Measurements from ENCODE around the gene MALSU1.
"Not testable (repeated sequence)": the region's sequence is repeated elsewhere in the genome, so short reads cannot be mapped to it uniquely, and the experiment has no call there.

MALSU1 gene

DNA sequence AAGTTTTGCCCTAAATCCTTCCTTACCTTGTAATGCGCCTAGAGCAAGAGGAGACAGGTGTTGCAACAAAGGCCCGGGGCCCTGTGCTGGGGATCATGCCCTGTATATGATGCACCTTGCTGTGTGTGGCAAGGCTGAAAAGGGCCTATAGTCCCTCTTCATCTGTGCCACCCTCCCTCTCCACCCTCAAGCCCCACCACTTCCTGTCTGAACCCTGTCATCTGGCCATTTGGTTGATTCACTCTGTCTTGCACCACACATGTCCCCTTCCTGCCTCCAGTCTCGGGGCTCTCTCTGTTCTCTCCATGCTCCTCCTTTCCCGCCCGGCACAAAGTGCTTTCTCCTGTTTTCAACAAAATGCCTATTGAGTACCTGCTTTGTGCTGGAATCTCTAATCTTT, 11.5 kb upstream of the MALSU1 start:
- DNase-seq = no peak

DNA sequence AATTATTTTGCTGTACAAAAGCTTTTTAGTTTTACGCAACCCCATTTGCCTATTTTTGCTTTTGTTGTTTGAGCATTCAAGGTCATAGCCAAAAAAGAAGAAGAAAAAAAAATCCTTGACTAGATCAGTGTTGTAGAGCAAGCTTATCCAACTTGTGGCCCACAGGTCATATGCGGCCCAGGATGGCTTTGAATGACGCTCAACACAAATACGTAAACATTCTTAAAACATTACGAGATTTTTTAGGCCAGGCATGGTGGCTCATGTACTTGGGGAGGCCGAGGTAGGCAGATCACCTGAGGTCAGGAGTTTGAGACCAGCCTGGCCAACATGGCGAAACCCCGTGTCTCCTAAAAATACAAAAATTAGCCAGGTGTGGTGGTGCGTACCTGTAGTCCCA, 8.1 kb upstream of the MALSU1 start:
- no peak for DNase-seq

DNA sequence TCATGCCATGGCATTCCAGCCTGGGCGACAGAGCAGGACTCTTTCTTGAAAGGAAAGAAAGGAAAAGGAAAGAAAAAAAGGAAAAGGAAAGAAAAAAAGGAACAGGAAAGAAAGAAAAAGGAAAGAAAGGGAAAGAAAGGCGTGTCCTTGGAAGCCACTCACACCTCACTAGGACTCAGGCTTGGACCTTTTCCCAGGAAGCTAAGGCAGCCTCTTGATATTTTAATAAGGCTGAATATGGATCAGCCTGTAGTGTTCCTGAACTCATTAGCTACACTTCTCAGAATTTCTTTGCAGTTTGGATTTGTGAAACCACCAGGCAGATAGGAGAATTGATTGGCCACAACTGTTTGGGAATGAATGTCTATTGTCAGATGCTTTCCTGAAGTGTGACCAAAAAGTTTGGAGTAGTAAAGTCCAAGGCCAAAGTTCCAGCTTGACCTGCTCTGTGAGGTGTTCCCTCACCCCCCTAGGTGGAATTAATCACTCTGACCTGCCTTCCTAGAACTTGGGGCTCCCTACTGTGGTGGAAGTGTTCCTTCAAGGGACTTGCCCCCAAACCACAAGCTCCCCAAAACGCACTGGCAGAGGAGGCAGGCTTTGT, 7.1 kb upstream of the MALSU1 start:
- no peak for DNase-seq

DNA sequence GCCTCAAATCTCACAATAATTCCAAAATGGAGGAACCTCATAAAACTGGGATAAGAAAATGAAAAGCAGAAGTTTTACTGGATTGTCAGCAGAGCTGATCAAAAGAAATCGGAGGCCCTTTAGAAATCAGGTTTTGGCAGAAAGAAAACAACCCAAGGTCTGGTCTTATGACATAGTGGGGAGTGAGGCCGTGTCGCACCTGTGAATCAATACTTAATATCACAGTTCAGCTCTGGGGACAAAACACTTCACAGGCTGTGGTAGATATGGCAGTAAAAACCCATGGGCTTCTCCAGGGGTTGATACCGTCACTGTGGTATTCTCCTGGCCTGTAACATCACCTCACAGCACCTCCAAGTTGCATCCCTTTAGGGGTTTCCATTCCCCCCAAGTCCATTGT, 6.5 kb upstream of the MALSU1 start:
- DNase-seq = no peak

DNA sequence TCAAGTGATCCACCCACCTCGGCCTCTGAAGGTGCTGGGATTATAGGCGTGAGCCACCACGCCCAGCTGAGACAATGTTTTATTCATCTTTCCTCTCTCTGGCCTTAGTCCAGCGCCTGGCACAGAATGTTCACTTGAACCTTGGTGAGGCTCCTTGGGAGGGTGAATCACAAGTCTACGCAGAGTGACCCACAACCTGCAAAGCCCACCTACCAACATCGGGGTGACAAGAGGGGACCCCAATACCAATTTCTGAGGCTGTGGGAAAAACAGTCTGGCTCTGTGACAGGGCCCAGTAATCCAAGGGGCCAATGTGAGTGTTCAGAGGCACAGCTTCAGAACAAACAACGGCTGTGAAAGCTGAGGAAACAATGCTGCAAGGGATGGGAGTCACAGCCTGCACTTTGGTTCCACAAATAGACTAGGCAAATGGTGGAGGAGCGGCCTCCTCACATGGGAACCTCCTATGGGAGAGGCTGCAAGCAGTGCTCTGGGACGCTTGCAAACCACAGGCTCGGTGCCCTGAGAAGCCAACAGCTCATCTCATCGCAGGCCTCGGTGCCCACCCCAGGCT, 5.6 kb upstream of the MALSU1 start:
- DNase-seq = no peak

DNA sequence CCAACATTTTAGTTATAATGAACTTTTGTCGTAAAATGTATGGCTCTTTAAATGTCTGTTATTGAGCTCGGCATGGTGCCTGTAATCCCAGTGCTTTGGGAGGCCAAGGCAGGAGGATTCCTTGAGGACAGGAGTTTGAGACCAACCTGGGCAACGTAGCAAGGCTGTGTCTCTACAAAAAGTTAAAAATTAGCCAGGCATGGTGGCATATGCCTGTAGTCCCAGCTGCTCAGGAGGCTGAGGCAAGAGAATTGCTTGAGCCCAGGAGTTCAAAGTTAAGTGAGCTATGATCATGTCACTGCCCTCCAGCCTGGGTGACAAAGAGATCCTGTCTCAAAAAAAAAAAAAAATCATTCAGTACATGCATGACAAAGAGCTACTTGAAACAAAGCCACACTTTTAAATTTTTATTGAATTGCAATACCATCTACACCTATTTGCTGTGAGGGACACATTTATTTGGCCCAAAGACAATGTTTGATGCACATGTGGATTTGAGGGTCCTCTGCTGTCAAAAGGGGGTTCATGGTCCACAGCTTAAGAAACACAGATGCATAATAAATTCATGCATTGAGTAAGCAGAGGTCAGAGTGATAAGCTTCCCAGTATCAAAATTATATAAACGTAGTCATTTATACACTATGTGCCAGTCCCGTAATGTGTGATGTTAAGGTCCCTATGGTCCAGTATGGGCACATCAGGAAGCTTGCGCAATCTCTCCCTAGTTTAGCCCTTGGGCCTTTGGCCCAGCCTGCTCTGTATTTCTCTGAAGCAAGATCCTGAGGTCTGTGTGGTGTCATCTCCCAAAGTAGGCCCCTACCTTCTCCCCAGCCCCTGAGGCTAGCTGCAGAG, 4.4 kb upstream of the MALSU1 start:
- no peak for DNase-seq

DNA sequence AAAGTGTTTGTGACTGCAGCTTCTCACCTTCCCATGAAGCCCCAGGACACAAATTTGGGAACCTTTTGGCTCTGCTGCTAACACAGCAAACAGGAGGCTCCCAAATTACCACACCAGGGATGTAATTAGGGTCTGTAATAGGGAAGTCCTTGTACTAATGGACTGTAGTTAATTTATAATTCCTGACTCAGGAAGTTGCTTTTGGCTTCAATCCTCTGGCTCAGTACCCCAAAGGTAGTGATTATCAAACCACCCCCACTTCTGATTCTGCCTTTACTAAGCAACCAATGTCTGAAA, 3.8 kb upstream of the MALSU1 start:
- no peak for DNase-seq

DNA sequence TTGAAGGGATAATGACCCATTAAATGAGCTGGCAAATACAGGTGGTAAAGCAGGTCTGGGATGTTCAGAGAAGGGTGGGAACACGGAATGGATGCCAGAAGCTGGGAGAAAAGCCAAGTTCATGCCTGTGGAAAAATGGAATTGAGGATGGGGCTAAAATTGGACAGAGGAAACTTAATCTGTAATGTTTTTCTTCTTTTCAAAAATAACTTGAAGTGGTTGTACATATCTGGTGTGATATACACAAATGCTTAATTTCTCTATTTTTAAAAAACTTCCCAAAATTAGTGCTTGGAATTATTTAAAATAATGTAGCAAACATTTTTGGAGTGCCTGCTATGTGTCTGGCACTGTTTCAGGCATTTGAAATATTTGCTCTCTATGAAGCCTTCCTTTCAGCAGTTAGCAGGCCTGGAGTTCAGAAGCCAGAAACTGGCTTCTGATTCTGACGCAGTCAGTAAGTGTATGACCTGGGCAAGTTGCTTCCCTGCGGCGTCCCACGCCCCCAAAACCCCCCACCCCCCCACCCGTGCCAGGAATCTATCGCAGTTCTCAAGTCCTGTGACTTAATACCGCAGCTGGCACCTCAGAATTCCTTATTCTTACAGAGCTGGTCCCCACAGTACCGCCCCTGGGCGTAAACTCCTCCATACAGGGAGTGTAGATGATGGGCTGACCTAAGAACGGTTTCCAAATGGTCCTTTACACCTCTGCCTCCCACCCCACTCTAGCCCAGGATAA, 828 bp upstream of the MALSU1 start:
- DNase-seq = no peak

DNA sequence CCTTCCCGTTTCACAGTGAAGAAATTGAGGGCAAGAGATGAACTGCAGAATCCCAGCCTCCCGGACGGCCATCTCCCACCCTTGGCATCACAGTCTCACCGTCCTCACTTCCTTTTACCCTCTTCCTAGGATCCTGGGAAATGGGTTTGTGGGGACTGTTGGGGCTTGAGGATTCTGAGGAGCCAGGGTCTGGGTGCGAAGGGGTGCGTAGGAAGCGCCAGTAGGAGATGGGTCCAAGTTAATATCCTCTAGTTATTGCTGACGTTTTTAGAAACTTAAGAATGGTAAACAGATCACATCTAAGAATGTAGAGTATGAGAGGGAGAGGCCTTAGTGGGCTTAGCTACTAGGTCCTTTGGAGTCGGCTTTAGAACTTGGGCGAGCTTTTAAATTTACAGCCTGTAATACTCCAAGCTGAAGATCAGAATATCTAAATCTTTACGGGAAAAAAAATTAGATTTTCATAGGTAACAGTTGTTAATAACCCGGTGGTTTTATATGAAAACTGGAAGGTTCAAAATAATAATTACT, 696 bp downstream of the MALSU1 start:
- no peak for DNase-seq

DNA sequence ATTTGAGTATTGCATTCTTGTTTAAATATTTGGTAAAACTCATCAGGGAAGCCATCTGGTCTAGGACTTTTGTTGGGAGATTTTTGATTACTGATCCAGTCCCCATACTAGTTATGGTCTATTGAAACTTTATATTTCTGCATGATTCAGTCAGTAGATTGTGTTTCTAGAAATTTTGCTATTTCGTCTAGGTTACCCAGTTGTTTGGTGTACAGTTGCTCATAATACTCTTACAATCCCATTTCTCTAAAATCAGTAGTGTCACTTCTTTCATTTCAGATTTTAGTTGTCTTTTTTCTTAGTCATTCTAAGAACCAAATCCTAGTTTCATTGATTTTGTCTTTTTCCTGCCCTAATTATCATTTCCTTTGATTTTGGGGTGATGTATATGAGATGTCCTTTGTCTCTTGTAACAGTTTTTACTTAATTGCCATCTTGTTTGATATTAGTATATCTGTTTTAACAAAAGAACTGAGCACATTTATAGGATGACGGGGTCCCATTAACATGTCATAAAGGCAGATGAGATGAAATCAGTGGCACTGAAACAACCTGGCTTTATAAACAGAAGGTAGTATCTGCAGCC, 7.9 kb downstream of the MALSU1 start:
- no peak for DNase-seq

DNA sequence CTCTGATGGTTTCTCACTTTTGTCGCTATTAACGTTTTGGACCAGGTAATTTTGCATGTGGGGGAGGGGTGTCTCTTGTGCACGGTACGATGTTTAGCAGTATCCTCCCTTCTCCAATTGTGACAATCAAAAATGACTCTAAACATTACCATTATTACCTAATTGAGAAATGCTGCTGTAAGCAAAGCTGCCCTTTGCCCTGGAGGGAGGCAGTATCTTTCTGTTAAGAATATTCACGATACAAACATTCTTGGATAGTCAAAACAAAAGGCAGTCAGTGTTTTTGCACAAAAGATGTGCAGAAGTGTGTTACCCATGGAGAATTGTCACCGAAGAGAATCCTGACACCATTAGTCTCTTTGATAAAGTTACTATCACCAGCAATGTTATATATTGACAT, 9.6 kb downstream of the MALSU1 start:
- no peak for DNase-seq

DNA sequence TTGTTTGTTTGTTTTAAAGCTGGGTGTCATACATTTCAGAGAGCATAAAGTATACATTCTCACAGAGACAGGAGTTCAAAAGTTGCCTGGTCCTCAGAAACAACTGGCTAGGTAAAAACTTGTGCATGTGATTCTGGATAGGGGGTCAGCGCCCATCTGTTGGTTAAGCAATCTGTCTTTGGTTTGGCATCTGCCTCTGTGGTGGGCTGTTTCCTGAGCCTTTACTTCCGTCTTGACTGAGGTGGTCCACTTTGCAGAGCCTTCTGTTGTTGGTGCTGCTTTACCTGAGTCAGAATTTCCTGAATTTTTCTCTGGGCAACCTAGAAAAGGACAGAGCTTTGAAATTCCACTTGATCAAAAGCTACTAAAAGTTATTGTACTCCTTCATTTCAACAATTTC, 13.0 kb downstream of the MALSU1 start:
- not testable (repeated sequence) for DNase-seq

DNA sequence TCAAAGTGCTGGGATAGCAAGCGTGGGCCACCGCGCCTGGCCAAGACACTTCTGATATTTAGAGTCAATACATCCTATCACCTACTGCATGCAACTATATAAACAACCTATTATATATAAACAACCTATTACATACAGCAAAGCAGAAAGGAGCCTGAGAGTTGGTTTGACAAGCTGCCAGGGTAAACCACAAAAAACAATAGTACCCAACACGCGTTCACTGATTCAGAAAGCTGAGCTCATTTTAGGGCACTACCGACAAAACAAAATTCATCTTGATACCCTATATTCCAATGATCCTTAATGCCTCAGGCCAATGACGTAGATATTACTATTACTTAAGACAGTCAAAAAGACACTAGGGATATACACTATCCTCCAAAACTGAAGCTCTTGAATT, 16.2 kb downstream of the MALSU1 start:
- no peak for DNase-seq

DNA sequence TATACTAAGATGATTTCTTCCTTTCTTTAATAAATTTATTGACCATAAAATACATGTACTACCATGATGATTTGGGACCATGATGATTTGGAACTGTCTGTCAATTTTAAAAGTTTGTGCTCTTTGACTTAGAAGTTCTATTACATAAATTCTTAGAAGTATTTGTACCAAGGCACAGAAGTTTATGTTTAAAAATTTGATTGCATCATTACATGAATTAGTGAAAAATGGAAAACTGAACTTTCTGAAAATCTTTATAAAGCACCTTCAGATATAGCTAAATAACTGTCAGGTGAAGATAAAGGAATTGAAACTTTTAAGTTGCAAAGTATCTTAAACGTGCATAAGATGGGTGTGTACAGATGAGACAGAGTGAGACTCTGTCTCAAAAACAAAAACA, 32.0 kb downstream of the MALSU1 start:
- DNase-seq = no peak

DNA sequence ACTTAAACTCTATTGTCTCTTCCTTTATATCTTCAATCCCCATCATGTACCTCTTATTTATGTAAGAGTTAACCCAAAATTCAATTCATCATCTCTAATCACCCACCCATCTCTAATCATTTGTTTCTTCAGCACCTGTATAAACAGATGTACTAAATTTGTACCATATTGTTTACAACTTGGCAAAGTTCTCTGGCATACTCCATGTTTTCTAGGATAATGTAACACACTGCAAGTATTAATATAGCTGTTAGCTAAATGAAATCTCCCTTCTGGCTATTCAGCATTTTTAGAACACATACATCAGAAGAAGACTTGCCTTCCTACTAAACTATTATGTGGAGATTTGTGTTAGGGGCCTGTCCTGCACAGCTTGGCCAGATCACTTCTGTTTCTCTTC, 33.1 kb downstream of the MALSU1 start:
- no peak for DNase-seq

DNA sequence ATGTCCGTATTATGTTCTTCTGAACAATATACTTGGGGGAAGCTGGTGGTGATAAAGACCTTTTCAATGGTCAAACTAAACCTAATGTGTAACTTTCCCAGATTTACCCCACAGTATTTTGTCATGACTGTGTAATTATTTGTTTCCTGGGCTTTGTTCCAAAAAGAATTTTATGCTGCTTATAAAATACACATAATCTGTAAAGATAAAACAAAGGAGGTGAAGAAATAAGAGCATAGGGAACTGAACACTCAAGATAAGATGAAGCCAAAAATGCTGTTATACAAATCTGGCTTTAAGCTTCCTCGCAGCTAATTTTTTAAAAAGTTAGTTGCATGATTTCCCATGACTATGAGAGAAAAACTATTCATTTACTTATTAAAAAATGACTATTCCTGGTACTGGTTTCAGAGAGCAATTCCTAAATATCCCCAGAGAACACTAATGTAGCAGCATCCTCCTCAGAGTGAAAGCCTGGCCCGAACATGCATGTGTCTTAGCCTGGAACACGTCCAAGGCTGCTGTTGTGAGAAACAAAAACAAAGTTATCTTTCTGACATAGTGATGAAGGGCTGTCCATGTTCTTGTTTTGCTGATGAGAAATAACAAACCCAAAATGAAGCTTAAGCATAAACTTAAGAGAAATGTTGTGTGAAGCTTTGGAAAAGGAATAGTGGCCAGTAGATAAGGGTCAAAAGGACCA, 33.9 kb downstream of the MALSU1 start:
- DNase-seq = no peak

DNA sequence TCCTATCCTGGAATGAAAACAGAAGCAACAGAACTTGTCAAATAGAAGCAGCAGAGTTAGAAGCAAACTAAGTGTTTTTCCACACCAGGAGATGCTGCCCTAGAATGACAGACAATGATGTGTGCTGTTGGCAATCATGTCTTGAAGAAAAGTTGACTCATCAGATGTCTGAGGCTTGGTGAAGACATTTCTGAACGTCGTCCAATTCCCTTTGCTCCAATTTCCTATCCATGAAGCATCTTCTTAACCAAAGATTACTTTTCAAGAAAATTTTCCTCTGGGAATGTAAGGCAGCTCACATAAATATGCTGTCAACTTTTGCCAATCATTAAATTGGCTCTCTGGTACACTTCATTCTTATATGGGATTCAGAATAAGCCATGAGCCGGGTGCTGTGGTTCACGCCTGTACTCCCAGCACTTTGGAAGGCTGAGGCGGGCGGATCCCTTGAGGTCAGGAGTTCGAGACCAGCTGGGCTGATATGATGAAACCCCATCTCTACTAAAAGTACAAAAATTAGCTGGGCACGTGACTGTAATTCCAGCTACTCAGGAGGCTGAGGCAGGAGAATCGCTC, 34.6 kb downstream of the MALSU1 start:
- no peak for DNase-seq

DNA sequence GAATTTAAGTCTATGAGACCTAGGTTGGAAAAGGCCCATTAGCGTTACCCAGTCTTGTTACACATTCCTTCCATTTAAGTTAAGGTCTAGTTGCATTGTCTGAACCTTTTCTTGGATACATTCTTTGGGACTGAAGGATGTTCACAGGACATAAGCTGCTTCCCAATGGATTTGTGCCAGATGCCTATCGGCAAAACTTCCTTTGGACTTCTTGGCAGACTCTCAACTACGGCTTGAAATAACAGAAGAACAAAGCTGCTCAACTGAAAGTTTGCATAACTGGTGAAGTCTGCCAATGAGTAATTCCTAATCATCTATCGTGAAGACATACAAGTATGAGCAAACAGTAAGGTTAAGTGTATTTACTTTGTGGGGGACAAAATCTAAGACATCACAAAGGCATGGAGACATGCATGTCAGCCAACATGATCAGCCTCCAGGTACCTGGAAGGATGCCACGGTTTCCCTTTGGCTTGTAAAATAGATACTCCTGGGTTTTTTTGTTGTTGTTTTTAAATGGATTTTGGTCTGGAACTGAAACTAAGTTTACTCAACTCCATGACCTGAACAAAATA, 35.4 kb downstream of the MALSU1 start:
- no peak for DNase-seq

DNA sequence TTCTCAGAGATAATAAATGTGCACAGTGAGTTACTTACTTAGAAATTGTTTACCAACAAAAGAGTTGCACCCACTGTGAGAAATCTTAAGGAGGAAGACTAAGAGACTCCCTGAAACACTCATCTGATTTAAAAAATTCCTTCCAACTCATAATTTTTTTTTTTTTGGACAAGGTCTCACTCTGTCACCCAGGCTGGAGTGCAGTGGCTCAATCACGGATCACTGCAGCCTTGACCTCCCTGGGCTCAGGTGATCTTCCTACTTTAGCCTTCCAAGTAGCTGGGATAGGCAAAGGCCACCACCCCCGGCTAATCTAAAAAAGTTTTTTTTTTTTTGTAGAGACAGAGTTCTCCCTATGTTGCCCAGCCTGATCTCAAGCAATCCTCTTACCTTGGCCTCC, 36.0 kb downstream of the MALSU1 start:
- no peak for DNase-seq

DNA sequence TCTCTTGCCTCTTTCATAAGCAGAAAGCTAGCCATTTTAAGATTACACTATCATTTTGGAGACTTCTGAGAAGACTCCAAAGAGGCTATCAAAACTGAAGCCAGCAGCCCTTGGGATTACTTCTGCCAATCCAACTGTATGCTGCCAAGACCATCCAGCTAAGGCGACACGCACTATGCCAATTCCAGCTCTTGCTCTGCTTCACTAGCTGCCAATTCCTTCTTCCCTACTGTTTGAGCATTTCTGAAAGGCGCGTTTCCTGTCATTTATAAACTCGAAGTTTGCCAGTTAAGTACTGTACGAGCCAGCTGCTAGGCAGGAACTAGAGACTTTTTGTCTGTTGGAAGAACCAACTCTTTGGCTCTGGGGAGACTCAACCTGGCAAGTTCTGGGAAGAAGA, 36.5 kb downstream of the MALSU1 start:
- no peak for DNase-seq

DNA sequence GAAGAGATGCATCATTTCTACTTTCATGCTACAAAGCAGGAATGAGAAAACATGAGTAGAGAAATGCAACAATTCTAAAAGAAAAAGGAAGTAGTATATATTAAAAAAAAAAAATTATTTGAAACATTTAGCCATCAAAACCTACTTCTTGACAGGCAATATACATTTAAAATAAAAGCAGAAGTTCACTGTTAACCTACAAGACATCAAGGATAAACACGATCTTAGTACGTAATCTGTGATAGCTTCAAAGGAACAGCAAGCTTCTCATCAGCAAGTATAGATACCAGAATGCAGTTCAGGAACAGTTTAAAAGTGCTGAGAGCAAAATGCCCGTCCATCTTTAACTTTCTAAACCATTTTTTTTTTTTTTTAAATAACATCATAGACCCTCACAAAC, 36.9 kb downstream of the MALSU1 start:
- DNase-seq = no peak

DNA sequence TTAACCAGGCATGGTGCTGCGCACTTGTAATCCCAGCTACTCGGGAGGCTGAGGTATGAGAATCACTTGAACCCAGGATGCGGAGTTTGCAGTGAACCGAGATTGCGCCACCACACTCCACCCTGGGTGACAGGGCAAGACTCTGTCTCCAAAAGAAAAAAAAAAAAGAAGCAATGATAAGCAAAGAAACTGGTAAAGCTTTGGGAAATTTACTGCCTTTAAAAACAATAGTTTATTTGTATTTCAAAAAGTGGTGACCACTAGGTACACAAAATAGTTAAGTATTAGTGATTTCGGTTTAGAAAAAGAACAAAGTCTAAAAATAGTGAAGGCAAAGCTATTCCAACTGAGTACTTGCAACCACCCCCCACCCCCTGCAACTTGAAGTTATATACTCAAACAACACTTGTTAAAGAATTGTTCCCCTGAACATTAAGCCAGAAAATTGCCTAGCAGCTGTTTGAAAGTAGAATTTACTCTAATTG, 37.7 kb downstream of the MALSU1 start:
- DNase-seq = no peak

Measured in activated naive CD4-positive, alpha-beta T cell (primary cell).